Neuronal stem cell (in vitro differentiated cells): Measurements from ENCODE around the gene PLXNB3.
A peak's percentile ranks its signal among the peaks of the same experiment; 100 is the strongest.

Experiments used
- DNase-seq: peaks from one replicate; pipeline ENCODE4 v3.0.0-alpha.2; 2013; ENCODE audit warnings: low spot score
- H2AFZ ChIP-seq: one replicate; pipeline ENCODE4 v1.6.1; 2013; ENCODE audit warnings: mild to moderate bottlenecking, low read length, inconsistent platforms
- H2AK5ac ChIP-seq: 2 replicates; pipeline ENCODE4 v1.6.1; 2013; ENCODE audit warnings: low read depth, mild to moderate bottlenecking, inconsistent platforms, low read length, moderate library complexity, mixed read lengths
- H2BK120ac ChIP-seq: 2 replicates; pipeline ENCODE4 v1.6.1; 2013; ENCODE audit warnings: low read depth, mild to moderate bottlenecking, inconsistent platforms, low read length, moderate library complexity, mixed read lengths
- H2BK12ac ChIP-seq: one replicate; pipeline ENCODE4 v1.6.1; 2013; ENCODE audit warnings: low read length, inconsistent platforms
- H2BK15ac ChIP-seq: 2 replicates; pipeline ENCODE4 v1.6.1; 2013; ENCODE audit warnings: mild to moderate bottlenecking, low read length, inconsistent platforms, mixed read lengths
- H2BK5ac ChIP-seq: one replicate; pipeline ENCODE4 v1.6.1; 2013; ENCODE audit warnings: inconsistent platforms, mild to moderate bottlenecking, low read length, moderate library complexity
- H3K14ac ChIP-seq: one replicate; pipeline ENCODE4 v1.6.1; 2013; ENCODE audit warnings: low read length, inconsistent platforms
- H3K18ac ChIP-seq: 2 replicates; pipeline ENCODE4 v1.6.1; 2013; ENCODE audit warnings: low read length, inconsistent platforms
- H3K23ac ChIP-seq: 2 replicates; pipeline ENCODE4 v1.6.1; 2013; ENCODE audit warnings: low read depth, mild to moderate bottlenecking, mixed read lengths, low read length, inconsistent platforms; ENCODE audit not compliant: poor library complexity
- H3K27ac ChIP-seq: replicated peaks from 3 replicates; pipeline ENCODE4 v1.5.1; 2013; ENCODE audit warnings: low read length, inconsistent platforms
- H3K27me3 ChIP-seq, 3 experiments: 2 replicates each; pipeline ENCODE4 v1.6.1; 2013; ENCODE audit warnings: low read length in 3 of 3, mild to moderate bottlenecking in 2 of 3, inconsistent platforms in 1 of 3, low read depth in 1 of 3, mixed read lengths in 1 of 3, moderate library complexity in 1 of 3; ENCODE audit not compliant: control insufficient read depth in 3 of 3, insufficient read depth in 3 of 3
- H3K36me3 ChIP-seq, 2 donors: replicated peaks in 1 of 2; 2 replicates each; pipeline ENCODE4 v1.6.1; 2013; ENCODE audit warnings: low read length in 2 of 2; ENCODE audit not compliant: control insufficient read depth in 2 of 2, insufficient read depth in 2 of 2
- H3K4ac ChIP-seq: 2 replicates; pipeline ENCODE4 v1.6.1; 2013; ENCODE audit warnings: inconsistent platforms, mild to moderate bottlenecking, low read length, moderate library complexity
- H3K4me1 ChIP-seq, 2 donors: 1 replicate in 1 of 2; 2 replicates in 1 of 2; pipeline ENCODE4 v1.6.1; 2013; ENCODE audit warnings: low read length in 2 of 2, low read depth in 1 of 2; ENCODE audit not compliant: control insufficient read depth in 2 of 2, insufficient read depth in 1 of 2
- H3K4me2 ChIP-seq: one replicate; pipeline ENCODE4 v1.6.1; 2013; ENCODE audit warnings: mild to moderate bottlenecking, low read length, inconsistent platforms; ENCODE audit not compliant: insufficient read depth, poor library complexity, severe bottlenecking
- H3K4me3 ChIP-seq, 2 donors: 2 replicates each; pipeline ENCODE4 v1.5.1; 2013; ENCODE audit warnings: low read length in 2 of 2, mild to moderate bottlenecking in 2 of 2, inconsistent platforms in 1 of 2, moderate library complexity in 1 of 2
- H3K79me1 ChIP-seq: one replicate; pipeline ENCODE4 v1.6.1; 2013; ENCODE audit warnings: low read depth, mild to moderate bottlenecking, inconsistent platforms, low read length, moderate library complexity
- H3K9ac ChIP-seq: one replicate; pipeline ENCODE4 v1.6.1; 2013; ENCODE audit warnings: mild to moderate bottlenecking, low read depth, low read length, inconsistent platforms; ENCODE audit not compliant: poor library complexity
- H3K9me3 ChIP-seq, 2 donors: replicated peaks in 1 of 2; 2 replicates each; pipeline versions ENCODE3 to v1.6.1; 2013; ENCODE audit warnings: low read length in 2 of 2, mild to moderate bottlenecking in 2 of 2, inconsistent platforms in 1 of 2, low read depth in 1 of 2, mixed read lengths in 1 of 2, moderate library complexity in 1 of 2; ENCODE audit not compliant: control insufficient read depth in 2 of 2, insufficient read depth in 1 of 2
- H4K8ac ChIP-seq: one replicate; pipeline ENCODE4 v1.6.1; 2013; ENCODE audit warnings: low read depth, mild to moderate bottlenecking, inconsistent platforms, low read length, moderate library complexity
- H4K91ac ChIP-seq: one replicate; pipeline ENCODE4 v1.6.1; 2013; ENCODE audit warnings: low read length, low read depth, mild to moderate bottlenecking, inconsistent platforms; ENCODE audit not compliant: poor library complexity
- WGBS, 2 donors: extraction: QIAGEN DNeasy Blood & Tissue Kit; methylation state at CpG; one replicate each; pipeline ENCODE4 v1.1.7; 2013; ENCODE audit warnings: missing lambda C conversion rate in 2 of 2, mixed read lengths in 1 of 2; ENCODE audit not compliant: insufficient read length in 2 of 2, insufficient replicate concordance in 1 of 2; ENCODE audit errors: extremely low coverage in 2 of 2; 5-methylcytosine and 5-hydroxymethylcytosine counted together

Gene PLXNB3

GRCh38 chrX:153804100-153804595, 40.1 kb downstream of the PLXNB3 start:
- Histone ChIP-seq H3K27ac (no peak overlapping the region), H3K9me3 (no peaks in the 10 kb centered on the region), H3K4me2 (no peak overlapping the region), H2BK5ac (no peak overlapping the region), H3K27me3 (peaks cover 0 to 17% (median 0%) of the 10 kb centered on the region in 3 experiments), H3K79me1 (no peaks in the 10 kb centered on the region), H4K8ac (no peak overlapping the region), H2BK12ac (no peak overlapping the region), H2AFZ (no peak overlapping the region), H3K4ac (no peak overlapping the region), H3K23ac (no peak overlapping the region), H3K4me1 (no peaks in the 10 kb centered on the region), H3K18ac (no peak overlapping the region), H3K36me3 (peaks cover 0 to 16% of the 10 kb centered on the region in 2 donors), H4K91ac (no peak overlapping the region), H2AK5ac (no peak overlapping the region), H3K4me3 (no peak overlapping the region), H3K9ac (no peak overlapping the region), H2BK15ac (no peak overlapping the region), H3K14ac (no peak overlapping the region), H2BK120ac (no peak overlapping the region)
- no peak for DNase-seq
- WGBS, 2 donors, result no CpG with 5 or more reads among the region's 34 CpGs

- no peak overlapping the region for H2AK5ac ChIP-seq
- H3K18ac ChIP-seq, result no peak overlapping the region
- peaks cover 0 to 13% of the 10 kb centered on the region in 2 donors for H3K36me3 ChIP-seq
- no peaks in the 10 kb centered on the region for H3K79me1 ChIP-seq
- H2BK12ac ChIP-seq, result no peak overlapping the region
- no peak overlapping the region for H4K91ac ChIP-seq
- DNase-seq, result no peak
- H3K27me3 ChIP-seq, result peaks cover 0 to 17% (median 0%) of the 10 kb centered on the region in 3 experiments
- H3K4me2 ChIP-seq, result no peak overlapping the region
- no peak overlapping the region for H2BK5ac ChIP-seq
- no peak overlapping the region for H2BK15ac ChIP-seq
- no peak overlapping the region for H3K4ac ChIP-seq
- H3K23ac ChIP-seq, result no peak overlapping the region
- H2BK120ac ChIP-seq, result no peak overlapping the region
- H3K27ac ChIP-seq, result no peak overlapping the region
- H3K4me1 ChIP-seq, result no peaks in the 10 kb centered on the region
- no peak overlapping the region for H3K14ac ChIP-seq
- no peaks in the 10 kb centered on the region for H3K9me3 ChIP-seq
- H3K4me3 ChIP-seq, result no peak overlapping the region
- WGBS, 2 donors, result no CpG with 5 or more reads among the region's 25 CpGs
- H3K9ac ChIP-seq, result no peak overlapping the region
- H2AFZ ChIP-seq, result no peak overlapping the region
- no peak overlapping the region for H4K8ac ChIP-seq
Observed at GRCh38 chrX:153804621-153805020, 40.6 kb downstream of the PLXNB3 start.

- peaks cover 0 to 22% (median 0%) of the 10 kb centered on the region in 3 experiments for H3K27me3 ChIP-seq
- H3K27ac ChIP-seq, result no peak overlapping the region
- H3K4me2 ChIP-seq, result no peak overlapping the region
- H3K18ac ChIP-seq, result no peak overlapping the region
- no peaks in the 10 kb centered on the region for H3K9me3 ChIP-seq
- H2BK12ac ChIP-seq, result peak overlapping the region; percentile 16
- no peak overlapping the region for H2AK5ac ChIP-seq
- H4K8ac ChIP-seq, result no peak overlapping the region
- H2BK15ac ChIP-seq, result no peak overlapping the region
- H2BK120ac ChIP-seq, result no peak overlapping the region
- no peaks in the 10 kb centered on the region for H3K4me1 ChIP-seq
- no peak overlapping the region for H3K4me3 ChIP-seq
- H2BK5ac ChIP-seq, result no peak overlapping the region
- H3K23ac ChIP-seq, result no peak overlapping the region
- H4K91ac ChIP-seq, result no peak overlapping the region
- H3K9ac ChIP-seq, result no peak overlapping the region
- H3K14ac ChIP-seq, result no peak overlapping the region
- H3K79me1 ChIP-seq, result no peaks in the 10 kb centered on the region
- WGBS, 2 donors, result no CpG with 5 or more reads among the region's 13 CpGs
- DNase-seq, result no peak
- no peak overlapping the region for H3K4ac ChIP-seq
- peaks cover 0 to 13% of the 10 kb centered on the region in 2 donors for H3K36me3 ChIP-seq
- H2AFZ ChIP-seq, result no peak overlapping the region
Observed at GRCh38 chrX:153805436-153805835, 41.4 kb downstream of the PLXNB3 start.

DNA sequence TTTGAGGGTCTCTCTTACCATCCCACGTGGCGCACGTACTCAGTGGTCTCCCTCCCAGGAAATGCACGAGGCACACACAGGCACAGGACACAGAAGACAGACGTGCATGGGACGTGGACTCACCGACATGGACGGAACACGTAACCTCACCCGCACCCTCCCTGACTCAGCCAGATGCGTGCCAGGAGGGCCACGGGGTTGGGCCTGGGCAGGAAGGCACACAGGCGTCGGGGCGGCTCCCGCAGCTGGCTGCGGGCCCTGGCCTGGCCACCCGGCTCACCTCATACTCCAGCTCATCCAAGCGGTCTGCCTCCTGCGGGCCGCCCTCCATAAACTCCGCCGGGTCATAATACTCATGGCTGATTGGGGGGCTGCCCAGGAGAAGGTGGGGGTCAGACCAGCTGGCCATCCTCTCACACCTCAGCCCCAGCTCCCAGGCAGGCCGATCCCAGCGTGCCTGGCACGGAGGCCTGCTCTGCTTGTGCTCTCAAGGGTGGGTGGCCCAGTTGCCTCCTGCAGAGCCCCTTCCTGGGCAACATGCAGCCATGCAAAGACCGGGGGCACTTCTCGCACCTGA, 43.0 kb downstream of the PLXNB3 start:
- no peak for DNase-seq
- Histone ChIP-seq H3K14ac (no peak overlapping the region), H3K23ac (no peak overlapping the region), H2AK5ac (no peak overlapping the region), H3K9ac (no peak overlapping the region), H3K79me1 (no peaks in the 10 kb centered on the region), H3K9me3 (no peaks in the 10 kb centered on the region), H3K4me2 (no peak overlapping the region), H4K91ac (no peak overlapping the region), H3K36me3 (peaks cover 0 to 15% of the 10 kb centered on the region in 2 donors), H2BK15ac (no peak overlapping the region), H3K27me3 (peaks cover 0 to 29% (median 0%) of the 10 kb centered on the region in 3 experiments), H3K18ac (no peak overlapping the region), H2BK5ac (no peak overlapping the region), H3K27ac (no peak overlapping the region), H4K8ac (no peak overlapping the region), H2AFZ (no peak overlapping the region), H3K4me3 (no peak overlapping the region), H2BK120ac (no peak overlapping the region), H2BK12ac (no peak overlapping the region), H3K4ac (no peak overlapping the region), H3K4me1 (peaks cover 1 to 2% of the 10 kb centered on the region in 2 donors)
- no CpG with 5 or more reads among the region's 28 CpGs for WGBS, 2 donors
